ENCODE measurements around the gene NHS.

The NHS gene

GRCh38 chrX:17758382-17758781, 383.4 kb downstream of the NHS start:
- no peaks in the 10 kb centered on the region for H3K79me2 ChIP-seq (ENCODE audit: control insufficient read depth, insufficient read depth, low read length)
- no peak overlapping the region for H3K9ac ChIP-seq (ENCODE audit: low read length)
- no peak overlapping the region for H3K4me2 ChIP-seq (ENCODE audit: low read length)
- no CpG with 5 or more reads among the region's 2 CpGs for WGBS (ENCODE audit: extremely low coverage, insufficient coverage, low lambda C conversion rate)
- H3K36me3 ChIP-seq (ENCODE audit: control insufficient read depth, insufficient read depth, low read length), result no peaks in the 10 kb centered on the region
- H3K4me1 ChIP-seq (ENCODE audit: control insufficient read depth, low read depth, low read length), result no peaks in the 10 kb centered on the region
- H3K23ac ChIP-seq (ENCODE audit: low read length), result no peak overlapping the region
- no peak overlapping the region for H2BK5ac ChIP-seq (ENCODE audit: low read length)
- no peak overlapping the region for H3K27ac ChIP-seq (ENCODE audit: low read depth, low read length)
- H4K5ac ChIP-seq (ENCODE audit: low read length), result no peak overlapping the region
- H2AK5ac ChIP-seq (ENCODE audit: low read length), result no peak overlapping the region
- no peaks in the 10 kb centered on the region for H3K79me1 ChIP-seq (ENCODE audit: low read length)
- no peak for DNase-seq
- H4K8ac ChIP-seq (ENCODE audit: low read depth, low read length), result no peak overlapping the region
- no peaks in the 10 kb centered on the region for H3K27me3 ChIP-seq (ENCODE audit: insufficient read depth, low read length, poor library complexity)
- H3K4ac ChIP-seq (ENCODE audit: low read depth, low read length), result no peak overlapping the region
- H3K56ac ChIP-seq (ENCODE audit: low read length), result no peak overlapping the region
- no peak overlapping the region for H2BK15ac ChIP-seq (replicated peaks; ENCODE audit: low read depth)
- no peak overlapping the region for H2BK120ac ChIP-seq (ENCODE audit: low read depth, low read length)
- H3K18ac ChIP-seq (ENCODE audit: low read length), result no peak overlapping the region
- H3K4me3 ChIP-seq (ENCODE audit: low read length), result no peak overlapping the region

DNA sequence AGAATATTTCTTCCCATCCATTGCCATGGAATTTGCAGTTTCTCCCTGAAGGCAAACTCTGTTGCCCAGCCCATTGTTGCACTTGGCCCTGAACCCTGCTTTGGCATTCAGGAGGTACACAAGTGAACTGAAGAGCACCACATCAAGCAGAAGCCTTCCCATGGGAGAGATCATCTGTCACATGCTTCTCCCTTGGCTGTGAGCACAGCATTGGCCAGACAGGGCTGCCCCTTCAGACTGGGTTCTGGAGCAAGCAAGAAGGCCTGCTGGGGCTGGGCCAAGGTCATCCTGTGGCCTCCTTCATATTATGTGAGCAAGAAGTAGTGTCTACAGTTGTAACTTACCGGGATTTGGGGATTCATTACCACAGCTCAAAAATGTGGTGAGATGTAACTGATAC, 385.0 kb downstream of the NHS start:
- H2BK5ac ChIP-seq (ENCODE audit: low read length), result no peak overlapping the region

DNA sequence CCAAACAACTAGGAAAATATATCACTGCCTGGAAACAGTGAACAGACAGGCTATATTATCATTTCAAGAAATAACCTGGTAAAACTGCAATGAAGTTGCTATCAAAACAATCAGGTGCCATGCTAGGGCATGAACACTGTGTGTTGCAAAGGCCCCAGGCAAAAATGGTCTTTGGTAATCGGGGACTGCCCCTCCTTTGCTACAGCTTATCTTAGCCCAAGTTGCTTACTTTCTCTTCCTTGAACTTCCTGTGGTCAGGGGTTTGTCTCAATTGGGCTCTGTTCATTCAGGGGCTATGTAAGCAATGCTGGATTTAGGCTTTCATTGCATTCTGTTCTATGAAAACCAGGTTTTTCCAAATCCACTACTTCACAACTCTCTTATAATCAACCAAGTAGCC, 392.7 kb downstream of the NHS start:
- Histone ChIP-seq H2BK5ac (ENCODE audit: low read length) (no peak overlapping the region), H4K8ac (ENCODE audit: low read depth, low read length) (no peak overlapping the region), H2BK120ac (ENCODE audit: low read depth, low read length) (no peak overlapping the region), H3K23ac (ENCODE audit: low read length) (no peak overlapping the region), H3K4me1 (ENCODE audit: control insufficient read depth, low read depth, low read length) (no peaks in the 10 kb centered on the region), H3K4me2 (ENCODE audit: low read length) (no peak overlapping the region), H3K18ac (ENCODE audit: low read length) (no peak overlapping the region), H3K9ac (ENCODE audit: low read length) (no peak overlapping the region), H3K79me2 (ENCODE audit: control insufficient read depth, insufficient read depth, low read length) (no peaks in the 10 kb centered on the region), H3K56ac (ENCODE audit: low read length) (no peak overlapping the region), H2BK15ac (replicated peaks; ENCODE audit: low read depth) (no peak overlapping the region), H2AK5ac (ENCODE audit: low read length) (no peak overlapping the region), H3K27ac (ENCODE audit: low read depth, low read length) (no peak overlapping the region), H3K36me3 (ENCODE audit: control insufficient read depth, insufficient read depth, low read length) (no peaks in the 10 kb centered on the region), H3K4ac (ENCODE audit: low read depth, low read length) (no peak overlapping the region), H3K79me1 (ENCODE audit: low read length) (no peaks in the 10 kb centered on the region), H3K4me3 (ENCODE audit: low read length) (no peak overlapping the region), H4K5ac (ENCODE audit: low read length) (no peak overlapping the region), H3K27me3 (ENCODE audit: insufficient read depth, low read length, poor library complexity) (no peaks in the 10 kb centered on the region)
- DNase-seq, result no peak
- no CpG with 5 or more reads among the region's 1 CpG for WGBS (ENCODE audit: extremely low coverage, insufficient coverage, low lambda C conversion rate)

More for the DNA sequence above, 385.0 kb downstream of the NHS start:
- no peak overlapping the region for H4K5ac ChIP-seq (ENCODE audit: low read length)
- H4K8ac ChIP-seq (ENCODE audit: low read depth, low read length), result no peak overlapping the region
- no peaks in the 10 kb centered on the region for H3K79me1 ChIP-seq (ENCODE audit: low read length)
- H2BK120ac ChIP-seq (ENCODE audit: low read depth, low read length), result no peak overlapping the region
- DNase-seq, result no peak
- no peak overlapping the region for H2AK5ac ChIP-seq (ENCODE audit: low read length)
- no peak overlapping the region for H3K4ac ChIP-seq (ENCODE audit: low read depth, low read length)
- no peak overlapping the region for H3K56ac ChIP-seq (ENCODE audit: low read length)
- no peaks in the 10 kb centered on the region for H3K79me2 ChIP-seq (ENCODE audit: control insufficient read depth, insufficient read depth, low read length)
- no peak overlapping the region for H3K23ac ChIP-seq (ENCODE audit: low read length)
- no peaks in the 10 kb centered on the region for H3K27me3 ChIP-seq (ENCODE audit: insufficient read depth, low read length, poor library complexity)
- H2BK15ac ChIP-seq (replicated peaks; ENCODE audit: low read depth), result no peak overlapping the region
- H3K18ac ChIP-seq (ENCODE audit: low read length), result no peak overlapping the region
- H3K36me3 ChIP-seq (ENCODE audit: control insufficient read depth, insufficient read depth, low read length), result no peaks in the 10 kb centered on the region
- H3K9ac ChIP-seq (ENCODE audit: low read length), result no peak overlapping the region
- H3K4me1 ChIP-seq (ENCODE audit: control insufficient read depth, low read depth, low read length), result no peaks in the 10 kb centered on the region
- no peak overlapping the region for H3K4me2 ChIP-seq (ENCODE audit: low read length)
- H3K27ac ChIP-seq (ENCODE audit: low read depth, low read length), result no peak overlapping the region
- WGBS (ENCODE audit: extremely low coverage, insufficient coverage, low lambda C conversion rate), result no CpG with 5 or more reads among the region's 1 CpG
- no peak overlapping the region for H3K4me3 ChIP-seq (ENCODE audit: low read length)

DNA sequence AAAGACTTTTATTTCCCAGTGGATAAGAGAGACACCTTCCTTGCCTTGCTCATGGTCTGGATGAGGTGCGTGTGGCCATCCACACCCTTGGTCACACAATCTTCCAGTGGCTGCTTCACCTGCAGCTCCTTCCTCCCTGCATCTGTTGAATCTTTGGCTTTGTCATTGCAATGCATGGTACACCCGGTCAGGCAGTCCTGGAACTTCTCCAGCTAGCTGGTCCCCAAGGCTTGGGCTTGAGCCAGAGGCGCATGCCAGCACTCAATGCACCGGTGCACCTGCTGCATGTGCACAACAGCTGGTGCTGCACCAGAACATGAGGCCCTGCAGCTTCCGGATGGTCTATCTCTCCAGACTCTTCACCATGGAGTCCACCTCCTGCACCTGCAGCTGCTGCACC, 394.0 kb downstream of the NHS start:
- Histone ChIP-seq H3K27ac (ENCODE audit: low read depth, low read length) (no peak overlapping the region), H3K56ac (ENCODE audit: low read length) (no peak overlapping the region), H2BK120ac (ENCODE audit: low read depth, low read length) (no peak overlapping the region), H3K4ac (ENCODE audit: low read depth, low read length) (no peak overlapping the region), H3K9ac (ENCODE audit: low read length) (no peak overlapping the region), H3K27me3 (ENCODE audit: insufficient read depth, low read length, poor library complexity) (no peaks in the 10 kb centered on the region), H4K8ac (ENCODE audit: low read depth, low read length) (no peak overlapping the region), H2AK5ac (ENCODE audit: low read length) (no peak overlapping the region), H2BK15ac (replicated peaks; ENCODE audit: low read depth) (no peak overlapping the region), H3K4me1 (ENCODE audit: control insufficient read depth, low read depth, low read length) (no peaks in the 10 kb centered on the region), H3K79me1 (ENCODE audit: low read length) (no peaks in the 10 kb centered on the region), H3K36me3 (ENCODE audit: control insufficient read depth, insufficient read depth, low read length) (no peaks in the 10 kb centered on the region), H3K23ac (ENCODE audit: low read length) (no peak overlapping the region), H3K18ac (ENCODE audit: low read length) (no peak overlapping the region), H3K4me3 (ENCODE audit: low read length) (no peak overlapping the region), H2BK5ac (ENCODE audit: low read length) (no peak overlapping the region), H4K5ac (ENCODE audit: low read length) (no peak overlapping the region), H3K4me2 (ENCODE audit: low read length) (no peak overlapping the region), H3K79me2 (ENCODE audit: control insufficient read depth, insufficient read depth, low read length) (no peaks in the 10 kb centered on the region)
- WGBS (ENCODE audit: extremely low coverage, insufficient coverage, low lambda C conversion rate), result no CpG with 5 or more reads among the region's 5 CpGs
- no peak for DNase-seq

GRCh38 chrX:17769701-17770269, 394.8 kb downstream of the NHS start:
- H3K79me2 ChIP-seq (ENCODE audit: control insufficient read depth, insufficient read depth, low read length), result no peaks in the 10 kb centered on the region
- no peak overlapping the region for H3K23ac ChIP-seq (ENCODE audit: low read length)
- H3K36me3 ChIP-seq (ENCODE audit: control insufficient read depth, insufficient read depth, low read length), result no peaks in the 10 kb centered on the region
- no peak overlapping the region for H3K18ac ChIP-seq (ENCODE audit: low read length)
- H4K8ac ChIP-seq (ENCODE audit: low read depth, low read length), result no peak overlapping the region
- no peak overlapping the region for H3K4me3 ChIP-seq (ENCODE audit: low read length)
- H3K27me3 ChIP-seq (ENCODE audit: insufficient read depth, low read length, poor library complexity), result no peaks in the 10 kb centered on the region
- H2BK5ac ChIP-seq (ENCODE audit: low read length), result no peak overlapping the region
- H3K4ac ChIP-seq (ENCODE audit: low read depth, low read length), result no peak overlapping the region
- DNase-seq, result no peak
- H3K27ac ChIP-seq (ENCODE audit: low read depth, low read length), result no peak overlapping the region
- WGBS (ENCODE audit: extremely low coverage, insufficient coverage, low lambda C conversion rate), result no CpG with 5 or more reads among the region's 3 CpGs
- H2AK5ac ChIP-seq (ENCODE audit: low read length), result no peak overlapping the region
- H2BK120ac ChIP-seq (ENCODE audit: low read depth, low read length), result no peak overlapping the region
- no peak overlapping the region for H2BK15ac ChIP-seq (replicated peaks; ENCODE audit: low read depth)
- H3K79me1 ChIP-seq (ENCODE audit: low read length), result no peaks in the 10 kb centered on the region
- no peak overlapping the region for H3K4me2 ChIP-seq (ENCODE audit: low read length)
- no peaks in the 10 kb centered on the region for H3K4me1 ChIP-seq (ENCODE audit: control insufficient read depth, low read depth, low read length)
- H3K9ac ChIP-seq (ENCODE audit: low read length), result no peak overlapping the region
- H4K5ac ChIP-seq (ENCODE audit: low read length), result no peak overlapping the region
- no peak overlapping the region for H3K56ac ChIP-seq (ENCODE audit: low read length)

DNA sequence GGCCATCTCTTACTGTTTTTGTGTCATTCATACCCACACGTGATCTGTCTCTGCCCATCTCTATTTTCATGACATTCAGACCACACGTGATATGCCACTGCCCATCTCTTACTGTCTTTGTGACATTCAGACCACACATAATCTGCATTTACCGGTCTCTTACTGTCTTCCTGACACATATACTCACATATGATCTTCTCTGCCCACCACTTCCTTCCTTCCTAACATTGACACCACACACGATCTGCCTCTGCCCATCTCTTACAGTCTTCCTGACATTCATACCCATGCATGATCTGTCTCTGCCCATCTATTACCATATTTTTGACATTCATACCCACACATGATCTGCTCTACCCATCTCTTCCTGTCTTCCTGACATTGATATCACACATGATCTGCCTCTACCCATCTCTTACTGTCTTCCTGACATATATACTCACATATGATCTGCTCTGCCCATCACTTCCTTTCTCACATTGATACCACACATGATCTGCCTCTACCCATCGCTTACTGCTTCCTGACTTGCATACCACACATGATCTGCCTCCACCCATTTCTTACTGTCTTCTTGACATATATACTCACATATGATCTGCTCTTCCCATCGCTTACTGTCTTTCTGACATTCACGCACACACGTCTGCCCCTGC, 398.3 kb downstream of the NHS start:
- no peaks in the 10 kb centered on the region for H3K79me1 ChIP-seq (ENCODE audit: low read length)
- H3K36me3 ChIP-seq (ENCODE audit: control insufficient read depth, insufficient read depth, low read length), result no peaks in the 10 kb centered on the region
- no peak overlapping the region for H3K9ac ChIP-seq (ENCODE audit: low read length)
- H4K5ac ChIP-seq (ENCODE audit: low read length), result no peak overlapping the region
- H2BK5ac ChIP-seq (ENCODE audit: low read length), result no peak overlapping the region
- no peaks in the 10 kb centered on the region for H3K4me1 ChIP-seq (ENCODE audit: control insufficient read depth, low read depth, low read length)
- no CpG with 5 or more reads among the region's 8 CpGs for WGBS (ENCODE audit: extremely low coverage, insufficient coverage, low lambda C conversion rate)
- H3K56ac ChIP-seq (ENCODE audit: low read length), result no peak overlapping the region
- H2AK5ac ChIP-seq (ENCODE audit: low read length), result no peak overlapping the region
- H3K27me3 ChIP-seq (ENCODE audit: insufficient read depth, low read length, poor library complexity), result no peaks in the 10 kb centered on the region
- DNase-seq, result no peak
- H3K23ac ChIP-seq (ENCODE audit: low read length), result no peak overlapping the region
- H3K27ac ChIP-seq (ENCODE audit: low read depth, low read length), result no peak overlapping the region
- H3K4me2 ChIP-seq (ENCODE audit: low read length), result no peak overlapping the region
- no peak overlapping the region for H3K18ac ChIP-seq (ENCODE audit: low read length)
- H2BK120ac ChIP-seq (ENCODE audit: low read depth, low read length), result no peak overlapping the region
- no peak overlapping the region for H2BK15ac ChIP-seq (replicated peaks; ENCODE audit: low read depth)
- H4K8ac ChIP-seq (ENCODE audit: low read depth, low read length), result no peak overlapping the region
- no peaks in the 10 kb centered on the region for H3K79me2 ChIP-seq (ENCODE audit: control insufficient read depth, insufficient read depth, low read length)
- H3K4me3 ChIP-seq (ENCODE audit: low read length), result no peak overlapping the region
- no peak overlapping the region for H3K4ac ChIP-seq (ENCODE audit: low read depth, low read length)
